Pancreas (tissue), 10 donors: ENCODE data around the gene RBFOX1. TPM values are rescaled to one million over a fixed set of nuclear protein-coding genes. Genes with fewer than 3 reads are reported as not detected.

Source experiments
- ATAC-seq, 4 donors: fragments of 200-7000 bp; cut with Tn5 transposase; one replicate each; pipeline versions ENCODE4 v1.8.0 to v1.9.1; 2020; ENCODE audit warnings: mild to moderate bottlenecking in 4 of 4, moderate library complexity in 4 of 4
- DNase-seq, 6 donors: peaks; one replicate each; pipeline ENCODE4 v3.0.0-alpha.2; 2020
- FAIRE-seq: peaks from 2 replicates; lab custom pipeline; 2012; peaks lifted over from hg19 to GRCh38; lab: Jason Lieb, UNC
- H3K27ac ChIP-seq, 4 donors: fragments of 200-600 bp; sonication (generic); 1 replicate in 3 of 4; 2 replicates in 1 of 4; pipeline versions ENCODE4 v1.5.0 to v1.8.0; 2020
- H3K27me3 ChIP-seq, 4 donors: fragments of 200-600 bp; one replicate each; pipeline ENCODE4 v1.8.0; 2021
- H3K36me3 ChIP-seq, 3 donors: fragments of 200-600 bp; sonication (generic) in 1 of 3; one replicate each; pipeline versions ENCODE4 v1.5.0 to v1.8.0; 2020 to 2021
- H3K4me1 ChIP-seq, 3 donors: fragments of 200-600 bp; one replicate each; pipeline ENCODE4 v1.8.0; 2021
- H3K4me3 ChIP-seq, 4 donors: fragments of 200-600 bp; sonication (generic) in 2 of 4; one replicate each; pipeline versions ENCODE4 v1.5.0 to v1.8.0; 2020 to 2021
- H3K9me3 ChIP-seq, 4 donors: fragments of 200-600 bp; one replicate each; pipeline ENCODE4 v1.8.0; 2021
- WGBS, 2 donors: extraction: QIAGEN DNeasy Blood & Tissue Kit; methylation state at CpG; one replicate each; pipeline ENCODE4 v1.1.7; 2013; 5-methylcytosine and 5-hydroxymethylcytosine counted together
- intact Hi-C, 3 donors: fragments of 100-400 bp; cut with DNase I; formaldehyde crosslinking; loops; one replicate each; pipeline versions ENCODE4 v1.11.1 to v1.14.2; 2022
- polyA plus RNA-seq, 2 donors: library from polyadenylated mRNA; stranded (reverse); fragments of 200-250 nt; gene quantifications; one replicate each; pipeline ENCODE4 v1.2.3, GENCODE V29; 2013
- total RNA-seq, 6 donors: library from RNA; stranded (reverse); fragmentation: NEBNext Ultra II Directional in 4 of 6; extraction: Animal tissue kit (Norgen Biotek cat#: 25700) in 4 of 6; gene quantifications; one replicate each; pipeline versions ENCODE4 v1.2.1 to v1.2.4, GENCODE V29; 2021 to 2023
- TF ChIP-seq, protein P1 (sequence below), 4 donors: fragments of 200-600 bp; sonication (generic) in 3 of 4; IDR thresholded peaks; one replicate each; pipeline versions ENCODE4 v1.5.0 to v1.8.0; 2021; ENCODE audit warnings: antibody characterized with exemption in 4 of 4
- donor health status: healthy with polysubstance abuse.
- donor health status: DM: no; HTN: no; CAD: no; lungs with moderate emphysema.
- donor health status: DM: no; HTN: no; CAD: no.
- donor health status: control.
- donor health status: control.
- donor health status: Bipolar disorder and iron deficiency.
- donor health status: DM: yes; HTN: yes; CAD: no.
- donor health status: DM: no; HTN: no; CAD: no.
- donor health status: DM: no; HTN: no; CAD: no.
- donor health status: DM: yes; HTN: yes; CAD: no.

The RBFOX1 gene
- total and polyA plus RNA-seq, 8 donors: 0.12 to 0.28 (median 0.15) TPM; not detected in 3

DNA sequence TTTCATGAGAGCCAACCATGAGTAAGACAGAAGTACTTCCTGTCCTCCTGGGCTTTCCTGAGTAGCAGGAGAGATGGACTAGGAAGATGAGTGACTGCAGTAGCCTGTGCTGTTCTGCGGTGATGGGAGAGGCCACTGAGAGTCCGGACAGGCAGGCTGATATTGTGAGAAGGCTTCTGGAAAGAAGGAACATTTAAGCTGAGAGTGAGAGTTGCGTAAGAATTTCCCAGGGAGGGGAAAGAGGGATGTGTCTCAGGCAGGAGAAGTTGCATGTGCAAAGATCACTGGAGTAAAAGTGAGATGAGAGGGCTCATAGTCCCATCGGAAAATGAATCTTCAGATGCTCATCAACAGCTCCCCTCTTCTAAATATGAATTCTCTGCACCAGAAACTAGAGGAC lies 258.3 kb downstream of the RBFOX1 start:
- WGBS, 2 donors: 62 to 76% methylated on average over 4 of the region's 4 CpGs
- FAIRE-seq: no peak
- intact Hi-C loops: no loop called here

GRCh38 chr16:7596308-7596707 lies 263.7 kb downstream of the RBFOX1 start:
- Histone ChIP-seq H3K4me3 (no peak overlapping the region), H3K36me3 (no peaks in the 10 kb centered on the region), H3K9me3 (no peaks in the 10 kb centered on the region), H3K4me1 (no peaks in the 10 kb centered on the region), H3K27ac (no peak overlapping the region), H3K27me3 (peaks cover 0 to 4% (median 0%) of the 10 kb centered on the region in 4 donors)
- no peak for ATAC-seq
- no peak for FAIRE-seq
- TF ChIP-seq, protein P1, sequence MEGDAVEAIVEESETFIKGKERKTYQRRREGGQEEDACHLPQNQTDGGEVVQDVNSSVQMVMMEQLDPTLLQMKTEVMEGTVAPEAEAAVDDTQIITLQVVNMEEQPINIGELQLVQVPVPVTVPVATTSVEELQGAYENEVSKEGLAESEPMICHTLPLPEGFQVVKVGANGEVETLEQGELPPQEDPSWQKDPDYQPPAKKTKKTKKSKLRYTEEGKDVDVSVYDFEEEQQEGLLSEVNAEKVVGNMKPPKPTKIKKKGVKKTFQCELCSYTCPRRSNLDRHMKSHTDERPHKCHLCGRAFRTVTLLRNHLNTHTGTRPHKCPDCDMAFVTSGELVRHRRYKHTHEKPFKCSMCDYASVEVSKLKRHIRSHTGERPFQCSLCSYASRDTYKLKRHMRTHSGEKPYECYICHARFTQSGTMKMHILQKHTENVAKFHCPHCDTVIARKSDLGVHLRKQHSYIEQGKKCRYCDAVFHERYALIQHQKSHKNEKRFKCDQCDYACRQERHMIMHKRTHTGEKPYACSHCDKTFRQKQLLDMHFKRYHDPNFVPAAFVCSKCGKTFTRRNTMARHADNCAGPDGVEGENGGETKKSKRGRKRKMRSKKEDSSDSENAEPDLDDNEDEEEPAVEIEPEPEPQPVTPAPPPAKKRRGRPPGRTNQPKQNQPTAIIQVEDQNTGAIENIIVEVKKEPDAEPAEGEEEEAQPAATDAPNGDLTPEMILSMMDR (IDR thresholded peaks at IDR 0.05): no peak
- WGBS, 2 donors: 71 to 72% methylated on average over 11 of the region's 11 CpGs
- DNase-seq: no peak
- intact Hi-C loops: no loop called here

More for the DNA sequence above, 258.3 kb downstream of the RBFOX1 start:
- Histone ChIP-seq H3K4me1 (no peaks in the 10 kb centered on the region), H3K4me3 (no peak overlapping the region), H3K9me3 (no peaks in the 10 kb centered on the region), H3K27ac (no peak overlapping the region), H3K36me3 (no peaks in the 10 kb centered on the region), H3K27me3 (peaks cover 0 to 5% (median 2%) of the 10 kb centered on the region in 4 donors)
- TF ChIP-seq, protein P1 (IDR thresholded peaks at IDR 0.05): no peak
- ATAC-seq (no peak), DNase-seq (no peak)

DNA sequence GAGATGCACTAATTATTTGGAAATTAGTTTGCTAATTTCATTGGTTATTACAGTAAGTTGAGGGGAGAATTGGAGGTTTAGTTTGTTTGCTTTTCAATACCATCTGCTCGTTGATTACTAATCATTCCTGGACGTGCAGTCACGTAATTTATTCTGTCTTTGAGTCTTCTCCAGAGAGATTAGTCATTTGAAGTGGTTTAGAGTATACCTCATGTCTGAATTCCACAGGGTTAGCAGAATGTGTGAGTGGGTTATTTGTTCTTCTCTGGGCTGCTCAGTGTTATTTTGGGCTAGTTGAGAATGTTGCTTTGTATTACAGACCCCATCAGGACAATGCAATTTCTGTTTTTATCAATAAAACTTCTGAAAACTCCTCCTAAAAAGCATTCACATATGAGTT lies 265.0 kb downstream of the RBFOX1 start:
- H3K27ac ChIP-seq: no peak overlapping the region
- DNase-seq: no peak
- H3K27me3 ChIP-seq: peaks cover 0 to 4% (median 0%) of the 10 kb centered on the region in 4 donors
- intact Hi-C loops: no loop called here
- no peaks in the 10 kb centered on the region for H3K9me3 ChIP-seq
- WGBS, 2 donors: 9 to 14% methylated on average over 3 of the region's 3 CpGs
- no peak for FAIRE-seq
- TF ChIP-seq, protein P1 (IDR thresholded peaks at IDR 0.05): no peak
- no peaks in the 10 kb centered on the region for H3K36me3 ChIP-seq
- H3K4me1 ChIP-seq: no peaks in the 10 kb centered on the region
- H3K4me3 ChIP-seq: no peak overlapping the region
- ATAC-seq: no peak

GRCh38 chr16:7601100-7601499 lies 268.5 kb downstream of the RBFOX1 start:
- DNase-seq (no peak), ATAC-seq (no peak)
- TF ChIP-seq, protein P1 (IDR thresholded peaks at IDR 0.05): no peak

DNA sequence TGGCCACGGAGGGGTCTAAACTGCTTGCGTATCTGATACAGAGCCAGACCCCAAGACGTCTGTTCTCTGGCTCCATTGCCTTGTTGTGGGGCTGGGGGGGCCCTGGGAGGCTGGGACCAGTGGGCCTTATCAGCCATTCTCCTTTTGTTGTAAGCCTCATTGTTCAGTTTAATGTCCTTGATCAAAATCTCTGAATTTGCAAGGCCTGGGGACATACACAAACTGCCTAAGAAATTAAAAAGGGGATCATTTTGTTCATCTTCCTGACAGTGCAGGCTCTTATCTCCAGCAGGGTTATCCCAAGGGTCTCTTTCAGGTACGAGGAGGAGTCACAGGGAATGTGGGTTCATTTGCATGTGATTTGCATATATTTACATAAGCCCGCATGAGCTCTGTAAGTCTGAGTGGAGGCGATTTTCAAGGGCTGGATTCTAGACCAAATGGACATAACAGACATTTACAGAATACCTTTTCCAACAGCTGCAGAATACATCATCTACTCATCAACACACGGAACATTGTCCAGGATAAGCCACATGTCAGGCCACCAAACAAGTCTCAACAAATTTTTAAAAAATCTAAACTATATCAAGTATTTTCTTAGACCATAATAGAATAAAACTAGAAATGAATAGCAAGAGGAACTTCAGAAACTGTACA lies 269.8 kb downstream of the RBFOX1 start:
- Histone ChIP-seq H3K9me3 (no peaks in the 10 kb centered on the region), H3K27me3 (no peaks in the 10 kb centered on the region), H3K4me3 (no peak overlapping the region), H3K36me3 (no peaks in the 10 kb centered on the region), H3K4me1 (no peaks in the 10 kb centered on the region), H3K27ac (no peak overlapping the region)
- TF ChIP-seq, protein P1 (IDR thresholded peaks at IDR 0.05): no peak
- intact Hi-C loops: no loop called here
- FAIRE-seq (no peak), ATAC-seq (no peak), DNase-seq (no peak)
- 33 to 34% methylated on average over 7 of the region's 7 CpGs for WGBS, 2 donors

More at GRCh38 chr16:7601100-7601499, 268.5 kb downstream of the RBFOX1 start:
- Histone ChIP-seq H3K36me3 (no peaks in the 10 kb centered on the region), H3K4me3 (no peak overlapping the region), H3K27ac (no peak overlapping the region), H3K27me3 (no peaks in the 10 kb centered on the region), H3K4me1 (no peaks in the 10 kb centered on the region), H3K9me3 (no peaks in the 10 kb centered on the region)
- 29 to 55% methylated on average over 3 of the region's 3 CpGs for WGBS, 2 donors
- no peak for FAIRE-seq
- intact Hi-C loops: no loop called here
